H1 (cell line): Measurements from ENCODE around the gene NPFF.

Source experiments
- POLR2A ChIP-seq, 2 experiments: IDR thresholded peaks; 1 replicate in 1 of 2; 2 replicates in 1 of 2; pipeline ENCODE4 v1.6.1; 2011; ENCODE audit warnings: low read depth in 2 of 2, low read length in 2 of 2, mild to moderate bottlenecking in 2 of 2; ENCODE audit errors: control extremely low read depth in 1 of 2
- RAD21 ChIP-seq, 2 experiments: IDR thresholded peaks in 1 of 2; conservative IDR thresholded peaks in 1 of 2; 2 replicates each; pipeline ENCODE4 v1.6.1; 2011; ENCODE audit warnings: low read depth in 2 of 2, low read length in 2 of 2, improper control_type of control experiment in 1 of 2, inconsistent platforms in 1 of 2, mild to moderate bottlenecking in 1 of 2, moderate library complexity in 1 of 2
- TF ChIP-seq, protein P1 (sequence below), 3 experiments: IDR thresholded peaks; 1 replicate in 2 of 3; 2 replicates in 1 of 3; pipeline versions ENCODE4 v1.5.1 to v1.6.1; 2011; ENCODE audit warnings: low read length in 3 of 3, mild to moderate bottlenecking in 3 of 3, inconsistent platforms in 2 of 3, low read depth in 1 of 3, moderate library complexity in 1 of 3; ENCODE audit not compliant: insufficient read depth in 1 of 3; ENCODE audit errors: control extremely low read depth in 1 of 3

DNA sequence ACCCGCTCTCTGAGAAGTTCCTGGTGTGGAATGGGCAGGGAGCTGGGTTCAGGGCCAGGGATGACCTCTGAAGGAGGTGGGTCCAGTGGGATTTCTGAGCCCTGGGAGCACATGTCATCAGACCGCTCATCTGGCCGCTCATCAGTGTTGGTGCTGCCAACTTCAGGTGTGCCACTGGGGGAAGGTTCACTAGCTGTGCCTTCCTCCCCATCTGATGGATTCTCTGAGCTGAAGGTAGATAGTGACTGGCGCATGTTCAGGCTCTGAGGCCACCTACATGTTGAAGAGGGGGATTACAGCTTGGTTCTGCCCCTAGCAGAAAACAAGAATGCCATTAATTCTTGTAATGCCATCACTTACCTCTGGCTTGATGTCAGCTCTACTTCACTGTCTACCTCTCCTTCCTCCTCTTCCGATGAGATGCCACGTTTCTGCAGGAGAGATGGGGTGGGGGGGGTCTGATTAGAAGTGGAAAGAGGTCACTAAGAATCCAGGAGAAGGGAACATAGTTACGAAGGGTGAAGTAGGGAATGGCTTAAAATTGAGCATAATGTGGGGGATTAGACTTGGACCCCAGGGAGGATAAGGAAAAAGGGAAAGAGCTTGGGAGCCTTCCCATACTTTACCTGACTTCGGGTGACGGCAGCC lies 25.2 kb downstream of the NPFF start:
- peak; percentile 14 to 22; a peak in 2 of 3 replicates for TF ChIP-seq POLR2A (IDR thresholded peaks at IDR 0.05; ENCODE audit: control extremely low read depth in 1 of 2, low read depth in 2 of 2, low read length in 2 of 2)
- TF ChIP-seq, protein P1, sequence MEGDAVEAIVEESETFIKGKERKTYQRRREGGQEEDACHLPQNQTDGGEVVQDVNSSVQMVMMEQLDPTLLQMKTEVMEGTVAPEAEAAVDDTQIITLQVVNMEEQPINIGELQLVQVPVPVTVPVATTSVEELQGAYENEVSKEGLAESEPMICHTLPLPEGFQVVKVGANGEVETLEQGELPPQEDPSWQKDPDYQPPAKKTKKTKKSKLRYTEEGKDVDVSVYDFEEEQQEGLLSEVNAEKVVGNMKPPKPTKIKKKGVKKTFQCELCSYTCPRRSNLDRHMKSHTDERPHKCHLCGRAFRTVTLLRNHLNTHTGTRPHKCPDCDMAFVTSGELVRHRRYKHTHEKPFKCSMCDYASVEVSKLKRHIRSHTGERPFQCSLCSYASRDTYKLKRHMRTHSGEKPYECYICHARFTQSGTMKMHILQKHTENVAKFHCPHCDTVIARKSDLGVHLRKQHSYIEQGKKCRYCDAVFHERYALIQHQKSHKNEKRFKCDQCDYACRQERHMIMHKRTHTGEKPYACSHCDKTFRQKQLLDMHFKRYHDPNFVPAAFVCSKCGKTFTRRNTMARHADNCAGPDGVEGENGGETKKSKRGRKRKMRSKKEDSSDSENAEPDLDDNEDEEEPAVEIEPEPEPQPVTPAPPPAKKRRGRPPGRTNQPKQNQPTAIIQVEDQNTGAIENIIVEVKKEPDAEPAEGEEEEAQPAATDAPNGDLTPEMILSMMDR (IDR thresholded peaks at IDR 0.05; ENCODE audit: control extremely low read depth in 1 of 3, insufficient read depth in 1 of 3, low read depth in 1 of 3, low read length in 3 of 3), result peak; percentile 26 to 73 (median 46)
- TF ChIP-seq RAD21 (IDR thresholded peaks at IDR 0.05 in 1 of 2, conservative IDR thresholded peaks at IDR 0.05 in 1 of 2; ENCODE audit: low read depth in 2 of 2, low read length in 2 of 2), result peak; percentile 39 to 40; a peak in 3 of 4 replicates
